Measurements from ENCODE around the gene APOB. TPM values are rescaled to one million over a fixed set of nuclear protein-coding genes. Genes with fewer than 3 reads are reported as not detected.
"Not testable (repeated sequence)": the region's sequence is repeated elsewhere in the genome, so short reads cannot be mapped to it uniquely, and the experiment has no call there.

APOB gene
- polyA plus RNA-seq, 12 donors, result 0.04 to 44.3 (median 0.15) TPM; not detected in 1

DNA sequence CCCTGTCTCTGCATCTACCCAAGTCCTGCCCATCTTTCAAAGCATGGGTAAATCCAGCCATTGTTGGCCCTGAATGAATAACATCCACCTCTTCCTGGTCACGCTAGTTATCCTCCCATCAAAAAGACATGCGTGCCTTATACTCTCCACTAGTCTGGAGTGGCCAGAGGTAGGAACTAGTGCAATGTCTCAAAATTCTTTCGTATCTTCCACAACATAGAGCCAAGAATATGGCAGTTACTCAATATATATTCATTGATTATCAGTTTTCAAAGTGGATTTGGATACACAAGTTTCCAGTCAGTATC is 8.9 kb downstream of the APOB start:
- DNase-seq, result no peak

DNA sequence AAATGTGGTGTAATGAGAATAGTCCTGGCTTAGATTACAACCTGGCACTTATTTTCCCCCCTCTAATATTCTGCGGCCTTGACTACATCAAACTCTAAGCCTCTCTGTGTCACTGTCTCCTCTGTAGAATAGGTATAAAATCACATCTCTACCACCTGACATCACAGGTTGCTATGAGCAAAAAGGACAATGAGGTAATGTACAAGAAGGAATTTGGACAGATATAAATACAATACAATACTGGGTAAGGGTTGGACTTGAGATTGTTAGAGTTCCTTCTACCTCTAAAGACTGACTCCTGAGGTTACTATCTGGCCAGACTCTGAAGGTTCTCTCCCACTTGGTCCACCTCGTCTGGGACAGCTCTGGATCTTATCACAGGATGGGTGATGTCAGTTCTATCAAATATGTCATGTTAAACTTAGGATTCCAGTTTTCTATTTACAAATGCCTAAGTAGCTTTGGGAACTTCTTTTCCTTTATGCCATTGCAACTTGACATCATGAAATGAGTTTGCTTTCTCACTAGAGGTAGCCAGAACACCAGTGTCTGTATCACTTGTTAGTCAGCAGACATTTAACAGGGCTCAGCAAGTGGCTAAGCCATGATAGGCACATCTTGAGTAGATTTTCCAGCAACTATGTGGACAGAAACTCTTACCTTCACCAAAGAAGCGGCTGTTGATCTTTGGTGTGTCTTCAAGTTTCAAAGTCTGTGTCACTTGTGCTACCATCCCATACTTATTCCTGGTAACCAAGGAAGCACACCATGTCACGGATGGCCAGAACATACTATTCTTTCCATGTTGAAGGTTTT is 9.5 kb downstream of the APOB start:
- DNase-seq, result no peak

GRCh38 chr2:21033237-21034155 is 10.4 kb downstream of the APOB start:
- DNase-seq, result no peak

GRCh38 chr2:21032338-21033236 is 11.3 kb downstream of the APOB start:
- DNase-seq, result no peak

GRCh38 chr2:21030983-21031968 is 12.6 kb downstream of the APOB start:
- DNase-seq, result no peak

DNA sequence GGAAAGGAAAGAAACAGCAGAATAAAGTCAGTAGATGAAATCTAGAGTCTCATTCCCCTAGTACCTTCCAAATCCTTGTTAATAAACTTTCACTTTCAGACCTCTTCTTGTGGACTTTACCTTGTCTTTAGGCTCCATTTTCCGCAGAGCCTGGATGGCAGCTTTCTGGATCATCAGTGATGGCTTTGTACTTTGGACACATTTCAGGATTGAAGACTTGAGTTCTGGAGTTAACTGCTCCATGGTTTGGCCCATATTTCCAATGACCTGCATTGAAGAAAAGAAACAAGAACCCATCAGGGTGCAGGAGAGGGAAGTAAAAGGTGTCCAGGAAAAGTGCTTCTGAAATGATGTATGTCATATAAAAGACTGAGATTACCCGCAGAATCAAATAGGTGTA is 14.4 kb downstream of the APOB start:
- DNase-seq, result no peak

DNA sequence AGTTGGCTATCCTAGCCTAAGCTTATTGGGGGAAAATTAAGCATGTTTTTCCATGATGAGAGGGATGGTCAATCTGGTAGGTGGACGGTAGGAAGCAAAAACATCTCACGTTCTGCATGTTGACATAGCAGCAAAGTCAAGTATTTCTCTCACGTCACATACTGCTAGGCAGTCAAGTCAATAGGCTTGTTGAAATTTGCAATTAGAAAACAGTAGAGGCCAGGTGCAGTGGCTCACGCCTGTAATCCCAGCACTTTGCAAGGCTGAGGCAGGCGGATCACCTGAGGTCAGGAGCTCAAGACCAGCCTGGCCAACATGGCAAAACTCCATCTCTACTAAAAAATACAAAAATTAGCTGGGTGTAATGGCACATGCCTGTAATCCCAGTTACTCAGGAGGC is 14.9 kb downstream of the APOB start:
- DNase-seq, result not testable (repeated sequence)

DNA sequence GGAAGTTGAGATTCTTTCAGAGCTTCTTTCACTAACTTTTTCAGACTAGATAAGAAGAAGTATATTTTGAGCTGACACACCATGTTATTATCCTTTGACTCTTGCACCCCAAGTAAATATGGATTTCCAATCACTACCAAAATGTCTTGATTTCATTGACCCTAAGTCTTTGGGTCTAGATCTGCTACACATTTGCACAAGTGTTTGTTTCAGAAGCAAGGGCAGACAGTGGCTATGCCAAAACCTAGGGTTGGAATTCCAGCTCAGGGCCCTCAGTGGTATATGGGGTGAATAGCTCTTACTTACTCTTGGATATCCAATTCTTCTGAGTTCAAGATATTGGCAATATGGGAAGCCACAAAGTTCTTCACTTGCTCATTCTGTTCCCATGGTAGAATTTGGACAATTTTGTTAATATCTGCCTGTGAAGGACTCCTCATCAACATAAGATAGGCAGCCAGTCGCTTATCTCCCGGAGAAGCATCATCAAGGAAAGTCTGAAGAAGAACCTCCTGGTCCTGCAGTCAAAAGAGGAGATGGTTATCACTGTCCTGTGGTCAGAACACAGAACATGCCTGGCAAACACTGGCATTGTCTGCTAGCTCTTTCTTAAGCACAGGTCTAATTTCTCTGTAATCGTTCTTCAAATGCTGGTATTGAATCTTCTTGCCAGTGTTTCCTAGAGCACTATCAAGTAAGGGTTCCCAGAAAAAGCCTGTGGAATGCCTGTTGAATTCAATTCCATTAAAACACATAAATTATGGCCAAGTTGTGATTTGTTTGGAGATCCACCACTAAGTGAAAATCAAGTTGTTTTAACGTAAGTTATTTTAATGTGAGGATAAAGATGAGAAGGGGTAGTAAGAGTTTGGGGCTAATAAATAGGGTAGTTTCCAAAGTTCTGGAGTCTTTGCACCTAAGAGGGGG is 15.6 kb downstream of the APOB start:
- DNase-seq, result no peak

GRCh38 chr2:21026479-21027282 is 17.2 kb downstream of the APOB start:
- DNase-seq, result no peak

DNA sequence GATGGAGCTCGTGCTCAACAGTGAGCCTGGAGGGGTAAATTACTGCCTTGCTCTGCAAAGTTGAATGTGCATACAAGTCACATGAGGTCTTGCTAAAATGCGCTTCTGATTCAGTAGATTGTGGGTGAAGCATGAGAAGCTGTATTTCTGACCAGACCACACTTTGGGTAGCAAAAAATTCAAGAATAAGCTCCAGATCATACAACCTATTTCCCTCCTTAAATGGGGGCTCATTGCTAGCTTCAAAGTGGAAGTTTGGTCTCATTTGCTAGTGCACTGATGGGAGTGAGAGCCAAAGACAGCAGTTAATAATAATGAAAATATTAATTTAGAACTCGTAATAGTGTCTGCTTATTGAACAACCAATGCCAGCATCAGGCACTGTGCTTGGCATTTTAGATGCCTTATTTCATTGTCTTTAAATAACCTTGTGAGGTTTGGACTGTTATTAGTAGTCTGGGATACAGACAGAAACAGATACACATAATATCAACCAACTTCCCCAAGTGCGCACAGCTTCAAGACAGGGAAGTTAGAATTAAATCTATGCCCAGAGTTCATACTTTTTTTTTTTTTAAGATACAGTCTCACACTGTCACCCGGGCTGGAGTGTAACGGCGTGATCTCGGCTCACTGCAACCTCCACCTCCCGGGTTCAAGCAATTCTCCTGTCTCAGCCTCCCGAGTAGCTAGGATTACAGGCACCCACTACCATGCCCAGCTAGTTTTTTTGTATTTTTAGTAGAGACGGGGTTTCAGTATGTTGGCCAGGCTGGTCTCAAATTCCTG is 18.0 kb downstream of the APOB start:
- no peak for DNase-seq

GRCh38 chr2:21024722-21025389 is 19.0 kb downstream of the APOB start:
- DNase-seq, result no peak

GRCh38 chr2:21024198-21024597 is 19.7 kb downstream of the APOB start:
- no peak for DNase-seq

- DNase-seq, result no peak
Observed at GRCh38 chr2:21023419-21024181, 20.3 kb downstream of the APOB start.

- DNase-seq, result no peak
Observed at GRCh38 chr2:21022792-21023367, 21.0 kb downstream of the APOB start.

DNA sequence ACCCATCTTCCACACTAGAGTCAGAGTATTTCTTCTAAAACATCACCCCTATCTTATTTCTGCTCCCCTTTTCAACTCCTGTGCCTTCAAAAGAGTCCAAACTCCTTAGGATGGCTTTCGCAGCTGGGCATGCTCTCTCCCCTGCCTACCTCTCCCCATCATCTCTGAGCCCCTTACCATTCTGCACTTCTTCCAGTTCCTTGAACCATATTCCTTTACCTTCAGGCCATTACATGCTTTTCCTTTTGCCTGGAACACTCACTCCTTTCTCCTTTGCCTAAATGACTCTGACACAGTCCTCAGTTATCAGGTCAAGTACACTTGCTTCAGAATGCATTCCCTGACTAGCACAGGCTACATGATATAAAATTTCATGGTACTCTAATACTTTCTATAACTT is 22.4 kb downstream of the APOB start:
- no peak for DNase-seq

GRCh38 chr2:21020668-21021288 is 23.1 kb downstream of the APOB start:
- DNase-seq, result no peak

Data from muscle of arm (tissue), 12 donors.